ENCODE results near the gene TRPC4.

DNA sequence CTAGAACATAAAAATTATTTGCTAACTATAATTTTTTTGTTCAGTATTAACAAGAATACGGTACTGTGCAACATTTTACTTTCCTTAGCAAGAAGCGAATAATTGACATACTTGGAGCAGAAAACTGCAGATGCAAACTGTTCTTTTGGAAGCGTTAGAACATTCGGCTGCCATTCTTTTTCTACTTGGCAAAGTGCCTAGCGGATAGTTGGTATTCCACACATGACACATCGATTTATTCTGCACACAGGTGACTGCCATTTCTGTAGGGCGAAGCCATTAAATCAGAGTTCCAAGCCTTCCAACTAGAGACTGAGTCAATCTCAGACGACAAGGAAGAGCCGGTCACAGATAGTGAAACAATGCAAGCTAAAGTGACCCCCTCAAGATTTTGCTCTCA lies 117.4 kb downstream of the TRPC4 start:
- TF ChIP-seq, protein P1, sequence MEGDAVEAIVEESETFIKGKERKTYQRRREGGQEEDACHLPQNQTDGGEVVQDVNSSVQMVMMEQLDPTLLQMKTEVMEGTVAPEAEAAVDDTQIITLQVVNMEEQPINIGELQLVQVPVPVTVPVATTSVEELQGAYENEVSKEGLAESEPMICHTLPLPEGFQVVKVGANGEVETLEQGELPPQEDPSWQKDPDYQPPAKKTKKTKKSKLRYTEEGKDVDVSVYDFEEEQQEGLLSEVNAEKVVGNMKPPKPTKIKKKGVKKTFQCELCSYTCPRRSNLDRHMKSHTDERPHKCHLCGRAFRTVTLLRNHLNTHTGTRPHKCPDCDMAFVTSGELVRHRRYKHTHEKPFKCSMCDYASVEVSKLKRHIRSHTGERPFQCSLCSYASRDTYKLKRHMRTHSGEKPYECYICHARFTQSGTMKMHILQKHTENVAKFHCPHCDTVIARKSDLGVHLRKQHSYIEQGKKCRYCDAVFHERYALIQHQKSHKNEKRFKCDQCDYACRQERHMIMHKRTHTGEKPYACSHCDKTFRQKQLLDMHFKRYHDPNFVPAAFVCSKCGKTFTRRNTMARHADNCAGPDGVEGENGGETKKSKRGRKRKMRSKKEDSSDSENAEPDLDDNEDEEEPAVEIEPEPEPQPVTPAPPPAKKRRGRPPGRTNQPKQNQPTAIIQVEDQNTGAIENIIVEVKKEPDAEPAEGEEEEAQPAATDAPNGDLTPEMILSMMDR (IDR thresholded peaks at IDR 0.05; ENCODE audit: low read depth, low read length), result no peak
- no peak for TF ChIP-seq EZH2phosphoT487 (IDR thresholded peaks at IDR 0.05; ENCODE audit: low read depth)

Measured in OCI-LY3 (cell line).